HG02973 (cell line): ENCODE results near the gene JAM3.

Source experiments
- ATAC-seq: cut with Tn5 transposase; IDR thresholded peaks from one replicate; pipeline ENCODE4 v1.9.1; 2021; ENCODE audit warnings: moderate library complexity; ENCODE audit not compliant: unreplicated experiment

The JAM3 gene

GRCh38 chr11:134068829-134069425, at the start of gene JAM3:
Gene JAM3 (plus strand): TSS chr11:134069072. CDS start chr11:134069084, 12 bp downstream.
- ATAC-seq, result peak; percentile 84

- no peak for ATAC-seq
Observed at GRCh38 chr11:134019500-134019899, 49.4 kb upstream of the JAM3 start.

GRCh38 chr11:134020598-134020997, 48.3 kb upstream of the JAM3 start:
- ATAC-seq, result no peak

GRCh38 chr11:134021326-134021725, 47.5 kb upstream of the JAM3 start:
- ATAC-seq, result no peak

- no peak for ATAC-seq
Observed at GRCh38 chr11:134022748-134023147, 46.1 kb upstream of the JAM3 start.

- ATAC-seq, result no peak
Observed at GRCh38 chr11:134024420-134025081, 44.3 kb upstream of the JAM3 start.

- ATAC-seq, result no peak
Observed at GRCh38 chr11:134025082-134025429, 43.8 kb upstream of the JAM3 start.

- ATAC-seq, result no peak
Observed at GRCh38 chr11:134026655-134027343, 42.1 kb upstream of the JAM3 start.

GRCh38 chr11:134027671-134028070, 41.2 kb upstream of the JAM3 start:
- no peak for ATAC-seq

GRCh38 chr11:134028368-134028920, 40.4 kb upstream of the JAM3 start:
- no peak for ATAC-seq

- no peak for ATAC-seq
Observed at GRCh38 chr11:134030853-134031252, 38.0 kb upstream of the JAM3 start.

- ATAC-seq, result no peak
Observed at GRCh38 chr11:134032043-134032442, 36.8 kb upstream of the JAM3 start.

GRCh38 chr11:134032501-134033091, 36.3 kb upstream of the JAM3 start:
- no peak for ATAC-seq

- no peak for ATAC-seq
Observed at GRCh38 chr11:134033276-134033675, 35.6 kb upstream of the JAM3 start.

- peak; percentile 70 for ATAC-seq
Observed at GRCh38 chr11:134033696-134034491, 35.0 kb upstream of the JAM3 start.

- no peak for ATAC-seq
Observed at GRCh38 chr11:134034496-134035381, 34.1 kb upstream of the JAM3 start.

GRCh38 chr11:134036492-134037045, 32.3 kb upstream of the JAM3 start:
- ATAC-seq, result no peak

- ATAC-seq, result peak; percentile 52
Observed at GRCh38 chr11:134037046-134037908, 31.6 kb upstream of the JAM3 start.
